ENCODE measurements around the gene OSTM1. TPM values are rescaled to one million over a fixed set of nuclear protein-coding genes. Genes with fewer than 3 reads are reported as not detected.

The OSTM1 gene
- total and polyA plus RNA-seq, 2 of the 13 experiments (the other 11 are each of a cell fraction or from before 2014, with no cell fraction given) = 8.7 to 20.5 TPM

GRCh38 chr6:108074359-108075144, at the start of gene OSTM1 (continued):
- peak; percentile 68; the same call in 1 of the 2 replicates for TF ChIP-seq ETV5 (CRISPR knock-in tag; IDR thresholded peaks at IDR 0.05; ENCODE audit: borderline replicate concordance)
- TF ChIP-seq AGO2 (optimal IDR thresholded peaks at IDR 0.05; ENCODE audit: low read depth, low read length) = peak; percentile 43
- TF ChIP-seq ZSCAN25 (CRISPR knock-in tag; IDR thresholded peaks at IDR 0.05) = peak; percentile 83; the same call in 1 of the 2 replicates
- peak; percentile 79 for TF ChIP-seq ZNF724P (CRISPR knock-in tag; IDR thresholded peaks at IDR 0.05; ENCODE audit: borderline replicate concordance)
- peak; percentile 66 to 79 for TF ChIP-seq POLR2A (IDR thresholded peaks at IDR 0.05; ENCODE audit: insufficient read depth in 1 of 2, low read depth in 2 of 2, low read length in 2 of 2)
- no peak for TF ChIP-seq SMAD3 (CRISPR knock-in tag; IDR thresholded peaks at IDR 0.05)
- TF ChIP-seq, protein P1, sequence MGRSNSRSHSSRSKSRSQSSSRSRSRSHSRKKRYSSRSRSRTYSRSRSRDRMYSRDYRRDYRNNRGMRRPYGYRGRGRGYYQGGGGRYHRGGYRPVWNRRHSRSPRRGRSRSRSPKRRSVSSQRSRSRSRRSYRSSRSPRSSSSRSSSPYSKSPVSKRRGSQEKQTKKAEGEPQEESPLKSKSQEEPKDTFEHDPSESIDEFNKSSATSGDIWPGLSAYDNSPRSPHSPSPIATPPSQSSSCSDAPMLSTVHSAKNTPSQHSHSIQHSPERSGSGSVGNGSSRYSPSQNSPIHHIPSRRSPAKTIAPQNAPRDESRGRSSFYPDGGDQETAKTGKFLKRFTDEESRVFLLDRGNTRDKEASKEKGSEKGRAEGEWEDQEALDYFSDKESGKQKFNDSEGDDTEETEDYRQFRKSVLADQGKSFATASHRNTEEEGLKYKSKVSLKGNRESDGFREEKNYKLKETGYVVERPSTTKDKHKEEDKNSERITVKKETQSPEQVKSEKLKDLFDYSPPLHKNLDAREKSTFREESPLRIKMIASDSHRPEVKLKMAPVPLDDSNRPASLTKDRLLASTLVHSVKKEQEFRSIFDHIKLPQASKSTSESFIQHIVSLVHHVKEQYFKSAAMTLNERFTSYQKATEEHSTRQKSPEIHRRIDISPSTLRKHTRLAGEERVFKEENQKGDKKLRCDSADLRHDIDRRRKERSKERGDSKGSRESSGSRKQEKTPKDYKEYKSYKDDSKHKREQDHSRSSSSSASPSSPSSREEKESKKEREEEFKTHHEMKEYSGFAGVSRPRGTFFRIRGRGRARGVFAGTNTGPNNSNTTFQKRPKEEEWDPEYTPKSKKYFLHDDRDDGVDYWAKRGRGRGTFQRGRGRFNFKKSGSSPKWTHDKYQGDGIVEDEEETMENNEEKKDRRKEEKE (IDR thresholded peaks at IDR 0.05) = no peak
- TF ChIP-seq HNRNPH1 (optimal IDR thresholded peaks at IDR 0.05; ENCODE audit: low read depth, low read length) = no peak
- TF ChIP-seq, protein P2, sequence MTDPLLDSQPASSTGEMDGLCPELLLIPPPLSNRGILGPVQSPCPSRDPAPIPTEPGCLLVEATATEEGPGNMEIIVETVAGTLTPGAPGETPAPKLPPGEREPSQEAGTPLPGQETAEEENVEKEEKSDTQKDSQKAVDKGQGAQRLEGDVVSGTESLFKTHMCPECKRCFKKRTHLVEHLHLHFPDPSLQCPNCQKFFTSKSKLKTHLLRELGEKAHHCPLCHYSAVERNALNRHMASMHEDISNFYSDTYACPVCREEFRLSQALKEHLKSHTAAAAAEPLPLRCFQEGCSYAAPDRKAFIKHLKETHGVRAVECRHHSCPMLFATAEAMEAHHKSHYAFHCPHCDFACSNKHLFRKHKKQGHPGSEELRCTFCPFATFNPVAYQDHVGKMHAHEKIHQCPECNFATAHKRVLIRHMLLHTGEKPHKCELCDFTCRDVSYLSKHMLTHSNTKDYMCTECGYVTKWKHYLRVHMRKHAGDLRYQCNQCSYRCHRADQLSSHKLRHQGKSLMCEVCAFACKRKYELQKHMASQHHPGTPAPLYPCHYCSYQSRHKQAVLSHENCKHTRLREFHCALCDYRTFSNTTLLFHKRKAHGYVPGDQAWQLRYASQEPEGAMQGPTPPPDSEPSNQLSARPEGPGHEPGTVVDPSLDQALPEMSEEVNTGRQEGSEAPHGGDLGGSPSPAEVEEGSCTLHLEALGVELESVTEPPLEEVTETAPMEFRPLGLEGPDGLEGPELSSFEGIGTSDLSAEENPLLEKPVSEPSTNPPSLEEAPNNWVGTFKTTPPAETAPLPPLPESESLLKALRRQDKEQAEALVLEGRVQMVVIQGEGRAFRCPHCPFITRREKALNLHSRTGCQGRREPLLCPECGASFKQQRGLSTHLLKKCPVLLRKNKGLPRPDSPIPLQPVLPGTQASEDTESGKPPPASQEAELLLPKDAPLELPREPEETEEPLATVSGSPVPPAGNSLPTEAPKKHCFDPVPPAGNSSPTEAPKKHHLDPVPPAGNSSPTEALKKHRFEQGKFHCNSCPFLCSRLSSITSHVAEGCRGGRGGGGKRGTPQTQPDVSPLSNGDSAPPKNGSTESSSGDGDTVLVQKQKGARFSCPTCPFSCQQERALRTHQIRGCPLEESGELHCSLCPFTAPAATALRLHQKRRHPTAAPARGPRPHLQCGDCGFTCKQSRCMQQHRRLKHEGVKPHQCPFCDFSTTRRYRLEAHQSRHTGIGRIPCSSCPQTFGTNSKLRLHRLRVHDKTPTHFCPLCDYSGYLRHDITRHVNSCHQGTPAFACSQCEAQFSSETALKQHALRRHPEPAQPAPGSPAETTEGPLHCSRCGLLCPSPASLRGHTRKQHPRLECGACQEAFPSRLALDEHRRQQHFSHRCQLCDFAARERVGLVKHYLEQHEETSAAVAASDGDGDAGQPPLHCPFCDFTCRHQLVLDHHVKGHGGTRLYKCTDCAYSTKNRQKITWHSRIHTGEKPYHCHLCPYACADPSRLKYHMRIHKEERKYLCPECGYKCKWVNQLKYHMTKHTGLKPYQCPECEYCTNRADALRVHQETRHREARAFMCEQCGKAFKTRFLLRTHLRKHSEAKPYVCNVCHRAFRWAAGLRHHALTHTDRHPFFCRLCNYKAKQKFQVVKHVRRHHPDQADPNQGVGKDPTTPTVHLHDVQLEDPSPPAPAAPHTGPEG (CRISPR knock-in tag; IDR thresholded peaks at IDR 0.05) = peak; percentile 99
- TF ChIP-seq MAFK (conservative IDR thresholded peaks at IDR 0.05 in 1 of 2, IDR thresholded peaks at IDR 0.05 in 1 of 2; ENCODE audit: low read length in 2 of 2) = no peak
- peak; percentile 85 for TF ChIP-seq ZBTB10 (CRISPR knock-in tag; IDR thresholded peaks at IDR 0.05; ENCODE audit: borderline replicate concordance)
- TF ChIP-seq ARNTL (CRISPR knock-in tag; IDR thresholded peaks at IDR 0.05) = peak; percentile 50; the same call in 1 of the 2 replicates
- TF ChIP-seq HBP1 (CRISPR knock-in tag; IDR thresholded peaks at IDR 0.05; ENCODE audit: low read depth) = peak; percentile 39; the same call in 1 of the 2 replicates
- TF ChIP-seq REL (CRISPR knock-in tag; conservative IDR thresholded peaks at IDR 0.05) = peak; percentile 92; the same call in 1 of the 2 replicates
- peak; percentile 38 for TF ChIP-seq ZNF781 (CRISPR knock-in tag; IDR thresholded peaks at IDR 0.05; ENCODE audit: borderline replicate concordance, not compliant biosample characterization)
